K562 (cell line): ENCODE data around the gene LMBR1. TPM values are rescaled to one million over a fixed set of nuclear protein-coding genes. Genes with fewer than 3 reads are reported as not detected.

Experiments
- ATAC-seq: fragments of 200-7000 bp; cut with Tn5 transposase; 3 replicates; pipeline ENCODE4 v1.9.1; 2020; ENCODE audit warnings: moderate library complexity
- BruUV-seq: library from RNA; stranded (reverse); fragments of 400-500 nt; replicated peaks from 2 replicates; lab custom pipeline; 2021; lab: Mats Ljungman, UMichigan
- CTCF ChIA-PET: fragments of 300-600 bp; formaldehyde crosslinking; extraction: SDS; loops from one replicate; lab custom pipeline; 2021; ENCODE audit warnings: low intra/inter-chr PET ratio; lab: Yijun Ruan, JAX
- POLR2A ChIA-PET: fragments of 300-600, 350-650 bp; sonication (Branson Sonifier 250); formaldehyde crosslinking; extraction: SDS; loops from one replicate; lab custom pipeline; 2021; ENCODE audit warnings: antibody characterized with exemption, inconsistent platforms; lab: Yijun Ruan, JAX
- DNase-seq, 4 experiments: peaks; one replicate each; pipeline versions ENCODE4 v3.0.0 to v3.0.0-alpha.2; 2011 to 2018; ENCODE audit warnings: low spot score in 3 of 4, mixed read lengths in 3 of 4; ENCODE audit errors: extremely low read depth in 1 of 4
- FAIRE-seq: peaks from 2 replicates; lab custom pipeline; 2011; peaks lifted over from hg19 to GRCh38; lab: Jason Lieb, UNC
- H2AFZ ChIP-seq: 2 replicates; pipeline ENCODE4 v1.6.0; 2011; ENCODE audit warnings: low read depth, low read length, control low read depth, inconsistent platforms
- H3K27ac ChIP-seq: fragments of 200-600 bp; 3 replicates; pipeline ENCODE4 v1.8.0; 2011; ENCODE audit warnings: low read depth, mild to moderate bottlenecking, control low read depth, inconsistent platforms, low read length, moderate library complexity, mixed read lengths; ENCODE audit errors: extremely low read depth
- H3K27me3 ChIP-seq, 2 experiments: fragments of 300-600 bp in 1 of 2; 2 replicates in 1 of 2; 3 replicates in 1 of 2; pipeline versions ENCODE4 v1.6.0 to v1.8.0; 2011; ENCODE audit warnings: inconsistent platforms in 2 of 2, low read length in 2 of 2, mild to moderate bottlenecking in 1 of 2, mixed read lengths in 1 of 2, moderate library complexity in 1 of 2; ENCODE audit not compliant: control insufficient read depth in 2 of 2, insufficient read depth in 2 of 2
- H3K36me3 ChIP-seq: fragments of 300-600 bp; 3 replicates; pipeline ENCODE4 v1.8.0; 2011; ENCODE audit warnings: mild to moderate bottlenecking, low read length, inconsistent platforms; ENCODE audit not compliant: control insufficient read depth, insufficient read depth
- H3K4me1 ChIP-seq, 2 experiments: fragments of 200-600 bp in 1 of 2; replicated peaks in 1 of 2; 2 replicates in 1 of 2; 3 replicates in 1 of 2; pipeline versions ENCODE4 v1.5.1 to v1.8.0; 2011; ENCODE audit warnings: inconsistent platforms in 2 of 2, low read length in 2 of 2, mild to moderate bottlenecking in 1 of 2, mixed read lengths in 1 of 2, moderate library complexity in 1 of 2; ENCODE audit not compliant: control insufficient read depth in 2 of 2, insufficient read depth in 2 of 2
- H3K4me2 ChIP-seq: 2 replicates; pipeline ENCODE4 v1.6.1; 2011; ENCODE audit warnings: low read length, control low read depth, inconsistent platforms, mixed read lengths; ENCODE audit not compliant: insufficient read depth
- H3K4me3 ChIP-seq: fragments of 200-600 bp; sonication (generic), shearing (Covaris generic); 2 replicates; pipeline ENCODE4 v1.5.1; 2016; ENCODE audit warnings: control low read depth, inconsistent platforms
- H3K79me2 ChIP-seq: fragments of 200-600 bp; 3 replicates; pipeline ENCODE4 v1.8.0; 2011; ENCODE audit warnings: low read length, inconsistent platforms; ENCODE audit not compliant: control insufficient read depth, insufficient read depth
- H3K9ac ChIP-seq, 2 experiments: 2 replicates each; pipeline versions ENCODE4 v1.6.0 to v1.6.1; 2011; ENCODE audit warnings: low read depth in 2 of 2, low read length in 2 of 2, control low read depth in 1 of 2, inconsistent platforms in 1 of 2, mild to moderate bottlenecking in 1 of 2, mixed read lengths in 1 of 2; ENCODE audit not compliant: insufficient read depth in 1 of 2
- H3K9me1 ChIP-seq: one replicate; pipeline ENCODE4 v1.6.0; 2011; ENCODE audit warnings: inconsistent platforms, mild to moderate bottlenecking, low read length, moderate library complexity; ENCODE audit not compliant: control insufficient read depth, insufficient read depth
- H3K9me3 ChIP-seq: replicated peaks from 2 replicates; pipeline ENCODE4 v1.5.1; 2011; ENCODE audit warnings: low read depth, low read length, inconsistent platforms; ENCODE audit not compliant: control insufficient read depth, insufficient read depth
- H4K20me1 ChIP-seq: replicated peaks from 2 replicates; pipeline ENCODE4 v1.6.1; 2011; ENCODE audit warnings: low read length, inconsistent platforms, mixed read lengths; ENCODE audit not compliant: control insufficient read depth, insufficient read depth
- BHLHE40 ChIP-seq: IDR thresholded peaks from 2 replicates; pipeline ENCODE4 v1.6.1; 2011; ENCODE audit warnings: low read length, improper control_type of control experiment
- CBFA2T2 ChIP-seq: fragments of 450-650 bp; conservative IDR thresholded peaks from 2 replicates; pipeline ENCODE4 v1.6.1; 2017; ENCODE audit warnings: mild to moderate bottlenecking
- CBX3 ChIP-seq, 2 experiments: IDR thresholded peaks; 1 replicate in 1 of 2; 2 replicates in 1 of 2; pipeline ENCODE4 v1.6.1; 2012; ENCODE audit warnings: inconsistent platforms in 2 of 2, low read length in 2 of 2, borderline replicate concordance in 1 of 2, control low read depth in 1 of 2
- GATAD2A ChIP-seq: fragments of 450-650 bp; IDR thresholded peaks from 2 replicates; pipeline ENCODE4 v1.6.1; 2017
- HDGF ChIP-seq: fragments of 450-650 bp; IDR thresholded peaks from 2 replicates; pipeline ENCODE4 v1.6.1; 2016
- NCOR1 ChIP-seq: fragments of 450-650 bp; IDR thresholded peaks from 2 replicates; pipeline ENCODE4 v1.6.1; 2016; ENCODE audit warnings: mild to moderate bottlenecking, moderate library complexity
- NRF1 ChIP-seq, 2 experiments: fragments of 450-650 bp; IDR thresholded peaks in 1 of 2; conservative IDR thresholded peaks in 1 of 2; 2 replicates each; pipeline ENCODE4 v1.6.1; 2014; ENCODE audit warnings: mild to moderate bottlenecking in 2 of 2
- POLR2G ChIP-seq: fragments of 200-400 bp; formaldehyde crosslinking; IDR thresholded peaks from 2 replicates; pipeline ENCODE4 v1.6.1; 2017; ENCODE audit warnings: low read depth, mild to moderate bottlenecking, antibody characterized with exemption, low read length, moderate library complexity
- ZNF143 ChIP-seq: sonication (generic); formaldehyde crosslinking; IDR thresholded peaks from 2 replicates; pipeline ENCODE4 v1.9.0; 2022; ENCODE audit warnings: mild to moderate bottlenecking, missing genetic modification reagents
- WGBS: fragments of 100-300 bp; shearing (Covaris generic); methylation state at CpG from one replicate; pipeline ENCODE4 v1.1.6; 2016; ENCODE audit warnings: low coverage, mixed read lengths; ENCODE audit not compliant: insufficient coverage; ENCODE audit errors: missing lambda C conversion rate; 5-methylcytosine and 5-hydroxymethylcytosine counted together
- in situ Hi-C: fragments of 300-500 bp; cut with MboI; formaldehyde crosslinking; loops from 4 replicates; pipeline ENCODE4 v1.15.0; 2018; ENCODE audit warnings: inconsistent platforms, mixed read lengths
- intact Hi-C: fragments of 100-400 bp; cut with micrococcal nuclease; formaldehyde crosslinking; loops from 2 replicates; pipeline ENCODE4 v1.14.2; 2022
- polyA plus RNA-seq, 8 experiments: library from polyadenylated mRNA; depleted of rRNA in 4 of 8; stranded (reverse) in 5 of 8; unstranded in 3 of 8; fragments of >200 nt; fragmentation: Nextera tagmentation in 2 of 8; fragmentation: Illumina TruSeq in 1 of 8; extraction: Ambion mirVana in 2 of 8; extraction: Trizol in 1 of 8; gene quantifications; 2 replicates each; pipeline versions ENCODE4 v1.2.1 to v1.2.3, GENCODE V29; 2011 to 2014; ENCODE audit warnings: inconsistent platforms in 1 of 8, missing spikeins in 1 of 8
- total RNA-seq, 7 experiments: library from RNA; depleted of rRNA in 6 of 7; stranded (reverse); fragments of >200 nt in 6 of 7; fragmentation: Illumina TruSeq in 2 of 7; extraction: Trizol in 2 of 7; gene quantifications; 2 replicates each; pipeline versions ENCODE4 v1.2.1 to v1.2.3, GENCODE V29; 2011 to 2021; ENCODE audit warnings: low replicate concordance in 1 of 7

The LMBR1 gene
- total and polyA plus RNA-seq, 9 of the 15 experiments (the other 6 are each of a cell fraction or from before 2014, with no cell fraction given) = 7.7 to 90.0 (median 59.9) TPM

DNA sequence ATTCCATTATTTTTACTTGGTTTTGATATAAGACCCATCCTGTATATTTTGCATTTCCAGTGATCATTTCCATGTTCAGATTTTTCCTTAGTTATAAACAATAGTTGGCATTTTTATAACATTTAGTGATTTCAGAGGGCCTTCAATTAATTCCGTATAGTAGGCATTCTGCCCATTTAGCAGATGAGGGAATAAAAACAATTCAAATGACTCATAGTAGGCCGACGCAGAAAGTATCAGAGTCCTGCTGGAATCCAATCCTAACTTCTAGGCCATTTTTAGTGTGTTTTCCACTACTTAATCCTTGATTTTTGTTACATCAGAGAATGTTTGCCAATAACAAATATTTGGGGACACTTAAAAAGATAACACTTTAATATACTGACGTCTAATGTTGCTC lies 237.0 kb downstream of the LMBR1 start:
- Histone ChIP-seq H3K9me1 (no peaks in the 10 kb centered on the region), H3K27ac (no peak overlapping the region), H4K20me1 (no peaks in the 10 kb centered on the region), H3K4me2 (no peak overlapping the region), H3K4me3 (no peak overlapping the region), H3K9me3 (no peaks in the 10 kb centered on the region), H2AFZ (no peak overlapping the region)
- no peak for ATAC-seq
- no peak for DNase-seq
- ChIA-PET POLR2A (interaction anchor here (0.7 kb wide), 1 partner anchor 45 kb away, joined by 3 read pairs; no protein-coding TSS in a partner anchor), CTCF (no interaction called here)
- BruUV-seq = no TSS peak
- TF ChIP-seq ZNF143 (CRISPR knock-in tag) = no peak
- TF ChIP-seq POLR2G = no peak
- no peak for TF ChIP-seq GATAD2A
- TF ChIP-seq NRF1 (conservative IDR thresholded peaks at IDR 0.05 in 1 of 2, IDR thresholded peaks at IDR 0.05 in 1 of 2) = no peak
- TF ChIP-seq, all 486 proteins: peak for 0
- WGBS = 63% methylated on average over 4 of the region's 4 CpGs
- H3K36me3 ChIP-seq = no peaks in the 10 kb centered on the region
- no peaks in the 10 kb centered on the region for H3K79me2 ChIP-seq
- no peak overlapping the region for H3K9ac ChIP-seq
- no peaks in the 10 kb centered on the region for H3K27me3 ChIP-seq
- H3K4me1 ChIP-seq = peaks cover 3 to 12% of the 10 kb centered on the region in 2 experiments; a peak in 3 of 5 replicates
- in situ Hi-C loops = no loop called here
- intact Hi-C loops = no loop called here
- FAIRE-seq = no peak

DNA sequence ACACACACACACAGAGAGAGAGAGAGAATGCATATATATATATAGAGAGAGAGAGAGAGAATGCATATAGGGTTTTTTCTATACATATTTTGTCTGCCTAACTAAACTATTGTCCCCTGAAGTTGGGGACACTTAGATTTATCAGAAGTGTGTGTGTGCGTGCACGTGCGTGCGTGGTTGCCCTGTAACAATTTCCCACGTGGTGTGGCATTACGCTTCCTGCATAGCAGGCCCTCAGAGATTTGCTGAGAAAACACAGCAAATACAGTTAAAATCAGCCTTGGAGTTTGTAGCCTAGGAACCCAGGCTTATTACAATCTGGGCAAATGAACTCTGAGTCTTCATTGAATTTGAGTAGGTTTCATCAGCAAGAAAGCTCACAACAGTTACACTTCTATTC lies 237.7 kb downstream of the LMBR1 start:
- POLR2A ChIA-PET = interaction anchor here (0.7 kb wide), 1 partner anchor 46 kb away, joined by 3 read pairs; no protein-coding TSS in a partner anchor
- FAIRE-seq = no peak
- CTCF ChIA-PET = no interaction called here

More for the DNA sequence above, 237.7 kb downstream of the LMBR1 start:
- TF ChIP-seq HDGF = no peak
- TF ChIP-seq NCOR1 = no peak
- no peak for TF ChIP-seq CBX3 (IDR thresholded peaks at IDR 0.05; ENCODE audit: borderline replicate concordance in 1 of 2, low read length in 2 of 2)
- no peak for TF ChIP-seq CBFA2T2
- no peak for TF ChIP-seq BHLHE40
- WGBS = 71% methylated on average over 6 of the region's 6 CpGs
- Histone ChIP-seq H3K4me3 (no peak overlapping the region), H3K36me3 (no peaks in the 10 kb centered on the region), H4K20me1 (no peaks in the 10 kb centered on the region), H3K9me1 (no peaks in the 10 kb centered on the region), H3K79me2 (no peaks in the 10 kb centered on the region), H2AFZ (no peak overlapping the region), H3K27me3 (no peaks in the 10 kb centered on the region), H3K27ac (no peak overlapping the region), H3K9me3 (no peaks in the 10 kb centered on the region), H3K4me2 (no peak overlapping the region), H3K4me1 (peaks cover 3 to 14% of the 10 kb centered on the region in 2 experiments; a peak in 3 of 5 replicates), H3K9ac (no peak overlapping the region)
- no peak for DNase-seq
- in situ Hi-C loops = no loop called here
- intact Hi-C loops = no loop called here
- no TSS peak for BruUV-seq
- ATAC-seq = no peak
